Glomerular endothelial cell (primary cell): ENCODE results near the gene CNTN5. TPM values are rescaled to one million over a fixed set of nuclear protein-coding genes. Genes with fewer than 3 reads are reported as not detected.

Experiments used
- DNase-seq: peaks from one replicate; pipeline ENCODE4 v3.0.0-alpha.2; 2011; ENCODE audit warnings: low read depth, low spot score; ENCODE audit errors: extremely low read depth
- total RNA-seq: library from RNA; depleted of rRNA; stranded (reverse); fragments of >200 nt; gene quantifications from 2 replicates; pipeline ENCODE4 v1.2.3, GENCODE V29; 2015

The CNTN5 gene
- total RNA-seq, 1 donor from 2014 or later: not detected

- DNase-seq: no peak
Measured at GRCh38 chr11:99371257-99371656, 350.5 kb downstream of the CNTN5 start.

GRCh38 chr11:99376463-99376862 is 355.7 kb downstream of the CNTN5 start:
- DNase-seq: no peak

GRCh38 chr11:99383648-99384245 is 363.0 kb downstream of the CNTN5 start:
- DNase-seq: no peak

- no peak for DNase-seq
Measured at GRCh38 chr11:99391245-99391644, 370.5 kb downstream of the CNTN5 start.

GRCh38 chr11:99406345-99406744 is 385.6 kb downstream of the CNTN5 start:
- no peak for DNase-seq

GRCh38 chr11:99410636-99411035 is 389.9 kb downstream of the CNTN5 start:
- DNase-seq: no peak

- no peak for DNase-seq
Measured at GRCh38 chr11:99418927-99419720, 398.4 kb downstream of the CNTN5 start.

- no peak for DNase-seq
Measured at GRCh38 chr11:99419991-99420390, 399.2 kb downstream of the CNTN5 start.

- DNase-seq: no peak
Measured at GRCh38 chr11:99422581-99423427, 402.1 kb downstream of the CNTN5 start.

- no peak for DNase-seq
Measured at GRCh38 chr11:99423428-99423983, 402.8 kb downstream of the CNTN5 start.

- no peak for DNase-seq
Measured at GRCh38 chr11:99424313-99425084, 403.8 kb downstream of the CNTN5 start.

- no peak for DNase-seq
Measured at GRCh38 chr11:99425596-99425995, 404.8 kb downstream of the CNTN5 start.

GRCh38 chr11:99432677-99433076 is 411.9 kb downstream of the CNTN5 start:
- DNase-seq: no peak

GRCh38 chr11:99443276-99443675 is 422.5 kb downstream of the CNTN5 start:
- no peak for DNase-seq

GRCh38 chr11:99446400-99446799 is 425.7 kb downstream of the CNTN5 start:
- DNase-seq: no peak

- no peak for DNase-seq
Measured at GRCh38 chr11:99449345-99449744, 428.6 kb downstream of the CNTN5 start.

- no peak for DNase-seq
Measured at GRCh38 chr11:99452075-99452474, 431.3 kb downstream of the CNTN5 start.

- no peak for DNase-seq
Measured at GRCh38 chr11:99461913-99462312, 441.2 kb downstream of the CNTN5 start.

GRCh38 chr11:99464985-99465384 is 444.2 kb downstream of the CNTN5 start:
- no peak for DNase-seq

- no peak for DNase-seq
Measured at GRCh38 chr11:99489581-99489980, 468.8 kb downstream of the CNTN5 start.
